Adrenal gland (tissue), 5 donors: Measurements from ENCODE around the gene PAK5.
"Not testable (repeated sequence)": the region's sequence is repeated elsewhere in the genome, so short reads cannot be mapped to it uniquely, and the experiment has no call there.

Experiments used
- POLR2A ChIP-seq, 2 donors: fragments of 450-650 bp; IDR thresholded peaks; one replicate each; pipeline ENCODE4 v1.6.1; 2017; ENCODE audit warnings: antibody characterized with exemption in 2 of 2, mild to moderate bottlenecking in 2 of 2, moderate library complexity in 1 of 2
- TF ChIP-seq, protein P1 (sequence below), 6 experiments: fragments of 450-650 bp in 4 of 6; fragments of 200-600 bp in 2 of 6; sonication (generic) in 1 of 6; IDR thresholded peaks; 1 replicate in 5 of 6; 2 replicates in 1 of 6; pipeline versions ENCODE4 v1.5.1 to v1.8.0; 2016 to 2021; ENCODE audit warnings: antibody characterized with exemption in 6 of 6, mild to moderate bottlenecking in 2 of 6, moderate library complexity in 1 of 6
- donor health status: DM: no; HTN: no; CAD: no.

DNA sequence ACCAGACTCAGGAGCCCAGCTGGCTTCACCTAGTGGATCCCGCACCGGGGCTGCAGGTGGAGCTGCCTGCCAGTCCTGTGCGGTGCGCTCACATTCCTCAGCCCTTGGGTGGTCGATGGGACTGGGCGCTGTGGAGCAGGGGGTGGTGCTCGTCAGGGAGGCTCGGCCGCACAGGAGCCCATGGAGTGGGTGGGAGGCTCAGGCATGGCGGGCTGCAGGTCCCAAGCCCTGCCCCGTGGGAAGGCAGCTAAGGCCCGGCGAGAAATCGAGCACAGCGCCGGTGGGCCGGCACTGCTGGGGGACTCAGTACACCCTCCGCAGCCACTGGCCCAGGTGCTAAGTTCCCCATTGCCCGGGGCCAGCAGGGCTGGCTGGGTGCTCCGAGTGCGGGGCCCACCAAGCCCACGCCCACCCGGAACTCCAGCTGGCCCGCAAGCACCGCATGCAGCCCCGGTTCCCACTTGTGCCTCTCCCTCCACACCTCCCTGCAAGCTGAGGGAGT lies 197.3 kb downstream of the PAK5 start:
- TF ChIP-seq, protein P1, sequence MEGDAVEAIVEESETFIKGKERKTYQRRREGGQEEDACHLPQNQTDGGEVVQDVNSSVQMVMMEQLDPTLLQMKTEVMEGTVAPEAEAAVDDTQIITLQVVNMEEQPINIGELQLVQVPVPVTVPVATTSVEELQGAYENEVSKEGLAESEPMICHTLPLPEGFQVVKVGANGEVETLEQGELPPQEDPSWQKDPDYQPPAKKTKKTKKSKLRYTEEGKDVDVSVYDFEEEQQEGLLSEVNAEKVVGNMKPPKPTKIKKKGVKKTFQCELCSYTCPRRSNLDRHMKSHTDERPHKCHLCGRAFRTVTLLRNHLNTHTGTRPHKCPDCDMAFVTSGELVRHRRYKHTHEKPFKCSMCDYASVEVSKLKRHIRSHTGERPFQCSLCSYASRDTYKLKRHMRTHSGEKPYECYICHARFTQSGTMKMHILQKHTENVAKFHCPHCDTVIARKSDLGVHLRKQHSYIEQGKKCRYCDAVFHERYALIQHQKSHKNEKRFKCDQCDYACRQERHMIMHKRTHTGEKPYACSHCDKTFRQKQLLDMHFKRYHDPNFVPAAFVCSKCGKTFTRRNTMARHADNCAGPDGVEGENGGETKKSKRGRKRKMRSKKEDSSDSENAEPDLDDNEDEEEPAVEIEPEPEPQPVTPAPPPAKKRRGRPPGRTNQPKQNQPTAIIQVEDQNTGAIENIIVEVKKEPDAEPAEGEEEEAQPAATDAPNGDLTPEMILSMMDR (IDR thresholded peaks at IDR 0.05), result not testable (repeated sequence)
- TF ChIP-seq POLR2A (IDR thresholded peaks at IDR 0.05), result not testable (repeated sequence)
